ENCODE results near the gene EBF3. TPM values are rescaled to one million over a fixed set of nuclear protein-coding genes. Genes with fewer than 3 reads are reported as not detected.

The EBF3 gene
- total and polyA plus RNA-seq, 9 of the 15 experiments (the other 6 are each of a cell fraction or from before 2014, with no cell fraction given): not detected

- TF ChIP-seq SIN3A (IDR thresholded peaks at IDR 0.05; ENCODE audit: borderline replicate concordance in 2 of 2, control insufficient read depth in 1 of 2, low read depth in 2 of 2, low read length in 2 of 2): no peak
Observed at GRCh38 chr10:129958148-129958628, 5.9 kb downstream of the EBF3 start (continued).

GRCh38 chr10:129956876-129957673, 7.0 kb downstream of the EBF3 start:
- ATAC-seq (no peak), DNase-seq (ENCODE audit: extremely low read depth in 1 of 4, low spot score in 3 of 4) (no peak), FAIRE-seq (no peak)
- WGBS (ENCODE audit: insufficient coverage, low coverage, missing lambda C conversion rate): under 1% methylated on average over 16 of the region's 18 CpGs
- in situ Hi-C loops (cut with MboI): no loop called here
- Histone ChIP-seq H2AFZ (ENCODE audit: low read depth, low read length) (no peak overlapping the region), H3K36me3 (ENCODE audit: control insufficient read depth, insufficient read depth, low read length) (no peaks in the 10 kb centered on the region), H3K27ac (ENCODE audit: extremely low read depth, low read depth, low read length) (no peak overlapping the region), H4K20me1 (replicated peaks; ENCODE audit: control insufficient read depth, insufficient read depth, low read length) (no peaks in the 10 kb centered on the region), H3K27me3 (ENCODE audit: control insufficient read depth in 2 of 2, insufficient read depth in 2 of 2, low read length in 2 of 2) (peaks cover 0 to 5% of the 10 kb centered on the region in 2 experiments; a peak in 2 of 5 replicates), H3K4me2 (ENCODE audit: insufficient read depth, low read length) (no peak overlapping the region), H3K9me1 (ENCODE audit: control insufficient read depth, insufficient read depth, low read length) (no peaks in the 10 kb centered on the region), H3K4me3 (no peak overlapping the region), H3K9ac (ENCODE audit: insufficient read depth in 1 of 2, low read depth in 2 of 2, low read length in 2 of 2) (no peak overlapping the region), H3K9me3 (replicated peaks; ENCODE audit: control insufficient read depth, insufficient read depth, low read depth, low read length) (no peaks in the 10 kb centered on the region), H3K79me2 (ENCODE audit: control insufficient read depth, insufficient read depth, low read length) (no peaks in the 10 kb centered on the region), H3K4me1 (replicated peaks in 1 of 2; ENCODE audit: control insufficient read depth in 2 of 2, insufficient read depth in 2 of 2, low read length in 2 of 2) (no peaks in the 10 kb centered on the region)
- ChIA-PET CTCF (ENCODE audit: low intra/inter-chr PET ratio) (no interaction called here), POLR2A (no interaction called here)
- BruUV-seq (replicated peaks): no TSS peak
- intact Hi-C loops (cut with micrococcal nuclease): no loop called here
- TF ChIP-seq POLR2G (IDR thresholded peaks at IDR 0.05; ENCODE audit: low read depth, low read length) (no peak), VEZF1 (CRISPR knock-in tag; IDR thresholded peaks at IDR 0.05) (no peak), ZBTB34 (CRISPR knock-in tag; IDR thresholded peaks at IDR 0.05) (no peak), NR2F6 (CRISPR knock-in tag; IDR thresholded peaks at IDR 0.05) (no peak), HDGF (IDR thresholded peaks at IDR 0.05) (no peak), GABPA (tag; conservative IDR thresholded peaks at IDR 0.05; ENCODE audit: low read depth) (no peak), ETV5 (CRISPR knock-in tag; IDR thresholded peaks at IDR 0.05; ENCODE audit: low read depth) (no peak), GATA2 (CRISPR knock-in tag; IDR thresholded peaks at IDR 0.05) (no peak), ARID2 (IDR thresholded peaks at IDR 0.05) (no peak)
